Astrocyte (in vitro differentiated cells and primary cell): ENCODE data around the gene PPP4C. TPM values are rescaled to one million over a fixed set of nuclear protein-coding genes. Genes with fewer than 3 reads are reported as not detected.
A peak's percentile ranks its signal among the peaks of the same experiment; 100 is the strongest.

Source experiments
- DNase-seq: peaks from one replicate; pipeline ENCODE4 v3.0.0-alpha.2; 2010; ENCODE audit warnings: low read depth
- FAIRE-seq: peaks from 2 replicates; lab custom pipeline; 2011; peaks lifted over from hg19 to GRCh38; lab: Jason Lieb, UNC
- H2AFZ ChIP-seq: 2 replicates; pipeline ENCODE4 v1.6.0; 2012; ENCODE audit warnings: low read depth, low read length, inconsistent platforms
- H3K27ac ChIP-seq: 2 replicates; pipeline ENCODE4 v1.5.1; 2011; ENCODE audit warnings: low read depth, low read length, inconsistent platforms
- H3K27me3 ChIP-seq: 2 replicates; pipeline ENCODE4 v1.6.0; 2011; ENCODE audit warnings: low read length, inconsistent platforms; ENCODE audit not compliant: insufficient read depth
- H3K36me3 ChIP-seq: 2 replicates; pipeline ENCODE4 v1.5.1; 2011; ENCODE audit warnings: low read length, inconsistent platforms; ENCODE audit not compliant: insufficient read depth
- H3K4me1 ChIP-seq: 2 replicates; pipeline ENCODE4 v1.5.1; 2011; ENCODE audit warnings: low read length, inconsistent platforms; ENCODE audit not compliant: insufficient read depth
- H3K4me2 ChIP-seq: 2 replicates; pipeline ENCODE4 v1.6.0; 2012; ENCODE audit warnings: low read length, inconsistent platforms
- H3K4me3 ChIP-seq: 2 replicates; pipeline ENCODE4 v1.5.1; 2011; ENCODE audit warnings: low read depth, mild to moderate bottlenecking, low read length, inconsistent platforms; ENCODE audit not compliant: insufficient read depth
- H3K79me2 ChIP-seq: 2 replicates; pipeline ENCODE4 v1.6.0; 2012; ENCODE audit warnings: mild to moderate bottlenecking, low read length, inconsistent platforms; ENCODE audit not compliant: insufficient read depth
- H3K9ac ChIP-seq: 2 replicates; pipeline ENCODE4 v1.6.0; 2012; ENCODE audit warnings: mild to moderate bottlenecking, low read length, inconsistent platforms
- H3K9me3 ChIP-seq: 2 replicates; pipeline ENCODE4 v1.5.1; 2012; ENCODE audit warnings: low read depth, mild to moderate bottlenecking, low read length, inconsistent platforms; ENCODE audit not compliant: insufficient read depth
- H4K20me1 ChIP-seq: 2 replicates; pipeline ENCODE4 v1.6.0; 2012; ENCODE audit warnings: low read length, inconsistent platforms; ENCODE audit not compliant: insufficient read depth
- H3K27ac Mint-ChIP-seq: one replicate; pipeline ENCODE4 v1.8.0; 2021; ENCODE audit warnings: mild to moderate bottlenecking, mixed read lengths; ENCODE audit not compliant: unreplicated experiment
- H3K27me3 Mint-ChIP-seq: one replicate; pipeline ENCODE4 v1.8.0; 2021; ENCODE audit warnings: low read depth, mixed read lengths; ENCODE audit not compliant: unreplicated experiment
- H3K36me3 Mint-ChIP-seq: one replicate; pipeline ENCODE4 v1.8.0; 2021; ENCODE audit warnings: low read depth, mixed read lengths; ENCODE audit not compliant: unreplicated experiment
- H3K4me1 Mint-ChIP-seq: one replicate; pipeline ENCODE4 v1.8.0; 2021; ENCODE audit warnings: low read depth, mixed read lengths; ENCODE audit not compliant: unreplicated experiment
- H3K4me3 Mint-ChIP-seq: one replicate; pipeline ENCODE4 v1.8.0; 2021; ENCODE audit warnings: mild to moderate bottlenecking, moderate library complexity, mixed read lengths; ENCODE audit not compliant: unreplicated experiment
- H3K9me3 Mint-ChIP-seq: one replicate; pipeline ENCODE4 v1.8.0; 2021; ENCODE audit warnings: mild to moderate bottlenecking, mixed read lengths; ENCODE audit not compliant: unreplicated experiment
- CTCF ChIP-seq: IDR thresholded peaks from 2 replicates; pipeline ENCODE4 v1.5.1; 2011; ENCODE audit warnings: low read depth, mild to moderate bottlenecking, inconsistent platforms, low read length, moderate library complexity; ENCODE audit not compliant: insufficient read depth
- EZH2 ChIP-seq: IDR thresholded peaks from 2 replicates; pipeline ENCODE4 v1.6.1; 2012; ENCODE audit warnings: mild to moderate bottlenecking, low read length, inconsistent platforms; ENCODE audit not compliant: insufficient read depth
- total RNA-seq: library from RNA; stranded (reverse); gene quantifications from 2 replicates; pipeline ENCODE4 v1.2.1, GENCODE V29; 2021

Gene PPP4C
- total RNA-seq, 1 donor from 2014 or later = 140 TPM

GRCh38 chr16:30063893-30064728, 11.7 kb upstream of the PPP4C start:
- Mint-ChIP-seq H3K27ac (peak overlapping the region; percentile 77), H3K9me3 (no peaks in the 10 kb centered on the region), H3K36me3 (peaks cover 24% of the 10 kb centered on the region), H3K4me3 (peak overlapping the region; percentile 98), H3K27me3 (no peaks in the 10 kb centered on the region), H3K4me1 (peaks cover 16% of the 10 kb centered on the region)
- no peak for FAIRE-seq
- peaks cover 42% of the 10 kb centered on the region for H3K4me1 ChIP-seq
- no peak for TF ChIP-seq EZH2
- DNase-seq = no peak
- H4K20me1 ChIP-seq = peaks cover 32% of the 10 kb centered on the region
- peak overlapping the region; percentile 92 for H3K4me2 ChIP-seq
- peak overlapping the region; percentile 89 for H2AFZ ChIP-seq
- H3K27ac ChIP-seq = peak overlapping the region; percentile 93
- peak overlapping the region; percentile 65 for H3K4me3 ChIP-seq
- H3K36me3 ChIP-seq = peaks cover 20% of the 10 kb centered on the region
- no peaks in the 10 kb centered on the region for H3K9me3 ChIP-seq
- peaks cover 34% of the 10 kb centered on the region for H3K79me2 ChIP-seq
- no peaks in the 10 kb centered on the region for H3K27me3 ChIP-seq
- H3K9ac ChIP-seq = peak overlapping the region; percentile 88

GRCh38 chr16:30064729-30065101, 11.1 kb upstream of the PPP4C start:
- peak overlapping the region; percentile 93 for H3K27ac Mint-ChIP-seq
- H3K4me2 ChIP-seq = peak overlapping the region; percentile 92
- FAIRE-seq = no peak
- H3K36me3 ChIP-seq = peaks cover 26% of the 10 kb centered on the region
- no peaks in the 10 kb centered on the region for H3K27me3 ChIP-seq
- H2AFZ ChIP-seq = peak overlapping the region; percentile 89
- H3K4me1 ChIP-seq = peaks cover 48% of the 10 kb centered on the region
- TF ChIP-seq CTCF (no peak), EZH2 (no peak)
- peak overlapping the region; percentile 65 for H3K4me3 ChIP-seq
- H3K27ac ChIP-seq = peak overlapping the region; percentile 93
- H3K36me3 Mint-ChIP-seq = peaks cover 30% of the 10 kb centered on the region
- H3K27me3 Mint-ChIP-seq = no peaks in the 10 kb centered on the region
- H3K9ac ChIP-seq = peak overlapping the region; percentile 88
- H3K9me3 Mint-ChIP-seq = no peaks in the 10 kb centered on the region
- peaks cover 40% of the 10 kb centered on the region for H3K79me2 ChIP-seq
- DNase-seq = no peak
- peaks cover 21% of the 10 kb centered on the region for H3K4me1 Mint-ChIP-seq
- peak overlapping the region; percentile 98 for H3K4me3 Mint-ChIP-seq
- H4K20me1 ChIP-seq = peaks cover 38% of the 10 kb centered on the region
- no peaks in the 10 kb centered on the region for H3K9me3 ChIP-seq

DNA sequence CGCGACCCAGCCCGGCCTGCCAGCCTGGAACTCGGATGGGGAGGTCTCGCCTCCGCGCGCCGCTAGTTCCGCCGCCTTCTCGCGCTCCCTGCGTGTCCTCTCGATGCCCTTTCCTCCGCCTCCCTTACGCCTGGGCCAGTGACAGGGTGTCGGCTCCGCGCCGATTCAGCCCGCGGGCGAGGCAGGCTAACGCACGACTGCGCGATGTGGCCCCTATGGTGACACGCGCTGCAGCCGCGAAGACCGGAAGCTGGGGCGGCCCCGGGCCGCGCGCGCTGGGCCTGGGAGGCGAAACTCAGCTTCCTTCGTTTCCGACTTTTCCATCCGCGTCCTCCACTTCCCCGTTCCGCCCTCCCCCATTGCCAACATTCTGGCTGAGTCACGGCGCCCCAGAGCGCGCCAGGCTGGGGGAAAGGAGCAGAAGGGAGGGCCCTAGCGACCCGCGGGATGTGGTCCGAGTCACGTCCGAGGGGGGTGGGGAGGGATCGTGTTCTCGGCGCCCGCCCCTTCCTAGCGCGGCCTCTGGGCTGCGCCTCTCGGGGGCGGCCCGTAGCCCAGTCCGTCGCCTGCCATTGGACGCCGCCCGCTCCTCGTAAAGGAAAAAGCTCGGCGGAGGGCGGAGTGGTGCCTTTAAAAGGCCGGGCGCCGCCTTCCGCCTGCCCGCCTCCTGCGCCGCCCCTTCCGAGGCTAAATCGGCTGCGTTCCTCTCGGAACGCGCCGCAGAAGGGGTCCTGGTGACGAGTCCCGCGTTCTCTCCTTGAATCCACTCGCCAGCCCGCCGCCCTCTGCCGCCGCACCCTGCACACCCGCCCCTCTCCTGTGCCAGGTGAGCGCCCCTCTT, 10.5 kb upstream of the PPP4C start, which contains the start of gene ALDOA:
ALDOA (plus strand) TSS at position 659 of the 841 bp plus-strand sequence. CDS start 1,138 bp downstream, outside the sequence.
- Histone ChIP-seq H3K79me2 (peaks cover 46% of the 10 kb centered on the region), H3K36me3 (peaks cover 25% of the 10 kb centered on the region), H2AFZ (peak within 1 kb of the TSS; percentile 89), H3K27ac (peak within 1 kb of the TSS; percentile 93), H3K9ac (peak within 1 kb of the TSS; percentile 89), H3K4me2 (peak within 1 kb of the TSS; percentile 98), H3K27me3 (no peaks in the 10 kb centered on the region), H4K20me1 (peaks cover 44% of the 10 kb centered on the region), H3K4me1 (peaks cover 52% of the 10 kb centered on the region), H3K9me3 (no peaks in the 10 kb centered on the region), H3K4me3 (peak within 1 kb of the TSS; percentile 85)
- Mint-ChIP-seq H3K27ac (peak within 1 kb of the TSS; percentile 98), H3K4me1 (peaks cover 25% of the 10 kb centered on the region), H3K9me3 (no peaks in the 10 kb centered on the region), H3K36me3 (peaks cover 33% of the 10 kb centered on the region), H3K27me3 (no peaks in the 10 kb centered on the region), H3K4me3 (peak within 1 kb of the TSS; percentile 98)
- no peak for FAIRE-seq
- no peak for TF ChIP-seq CTCF
- peak; percentile 95 for DNase-seq
